Caco-2 (cell line): ENCODE results near the gene CGB8. TPM values are rescaled to one million over a fixed set of nuclear protein-coding genes. Genes with fewer than 3 reads are reported as not detected.

Source experiments
- BruUV-seq: library from RNA; stranded (reverse); fragments of 400-500 nt; replicated peaks from 2 replicates; lab custom pipeline; 2021; lab: Mats Ljungman, UMichigan
- CTCF ChIA-PET: fragments of 300-600 bp; sonication (Branson Sonifier 250); formaldehyde crosslinking; loops from one replicate; lab custom pipeline; 2022; ENCODE audit warnings: antibody characterized with exemption; lab: Charles Lee
- POLR2A ChIA-PET: fragments of 300-600 bp; sonication (Branson Sonifier 250); formaldehyde crosslinking; loops from one replicate; lab custom pipeline; 2022; ENCODE audit warnings: antibody characterized with exemption; lab: Charles Lee
- DNase-seq, 2 experiments: peaks; one replicate each; pipeline versions ENCODE4 v3.0.0 to v3.0.0-alpha.2; 2020 to 2022
- H3K27me3 ChIP-seq: replicated peaks from 2 replicates; pipeline ENCODE4 v1.6.0; 2011; ENCODE audit warnings: low read length; ENCODE audit not compliant: control insufficient read depth, insufficient read depth
- H3K36me3 ChIP-seq: 2 replicates; pipeline ENCODE4 v1.5.1; 2011; ENCODE audit warnings: low read length; ENCODE audit not compliant: control insufficient read depth, insufficient read depth
- H3K4me1 ChIP-seq: fragments of 250-450 bp; sonication (Bioruptor Pico); 2 replicates; pipeline ENCODE4 v1.5.1; 2020; ENCODE audit warnings: mild to moderate bottlenecking
- H3K4me3 ChIP-seq: 2 replicates; pipeline ENCODE4 v1.5.1; 2011; ENCODE audit warnings: low read depth, mild to moderate bottlenecking, control low read depth, low read length
- H3K9me3 ChIP-seq: fragments of 250-450 bp; sonication (Bioruptor Pico); 2 replicates; pipeline ENCODE4 v1.5.1; 2020; ENCODE audit warnings: mild to moderate bottlenecking, moderate library complexity
- H3K27ac Mint-ChIP-seq: one replicate; pipeline ENCODE4 v1.8.0; 2022; ENCODE audit warnings: mixed read lengths; ENCODE audit not compliant: unreplicated experiment
- H3K27me3 Mint-ChIP-seq: one replicate; pipeline ENCODE4 v1.8.0; 2022; ENCODE audit warnings: mixed read lengths; ENCODE audit not compliant: insufficient read depth, unreplicated experiment
- H3K36me3 Mint-ChIP-seq: one replicate; pipeline ENCODE4 v1.8.0; 2022; ENCODE audit warnings: mild to moderate bottlenecking, mixed read lengths; ENCODE audit not compliant: insufficient read depth, unreplicated experiment
- H3K4me1 Mint-ChIP-seq: one replicate; pipeline ENCODE4 v1.8.0; 2022; ENCODE audit warnings: low read depth, mixed read lengths; ENCODE audit not compliant: unreplicated experiment
- H3K4me3 Mint-ChIP-seq: one replicate; pipeline ENCODE4 v1.8.0; 2022; ENCODE audit warnings: mild to moderate bottlenecking, moderate library complexity, mixed read lengths; ENCODE audit not compliant: unreplicated experiment
- H3K9me3 Mint-ChIP-seq: one replicate; pipeline ENCODE4 v1.8.0; 2022; ENCODE audit warnings: mixed read lengths; ENCODE audit not compliant: unreplicated experiment
- CTCF ChIP-seq, 2 experiments: fragments of 200-600 bp in 1 of 2; IDR thresholded peaks; 1 replicate in 1 of 2; 2 replicates in 1 of 2; pipeline versions ENCODE4 v1.5.1 to v1.8.0; 2011 to 2022; ENCODE audit warnings: antibody characterized with exemption in 1 of 2, control low read depth in 1 of 2, inconsistent platforms in 1 of 2, low read depth in 1 of 2, low read length in 1 of 2, mild to moderate bottlenecking in 1 of 2, moderate library complexity in 1 of 2; ENCODE audit not compliant: insufficient read depth in 1 of 2, severe bottlenecking in 1 of 2, unreplicated experiment in 1 of 2
- intact Hi-C: fragments of 100-400 bp; cut with micrococcal nuclease; formaldehyde crosslinking; loops from one replicate; pipeline ENCODE4 v1.10.0; 2022; ENCODE audit not compliant: unreplicated experiment
- total RNA-seq: library from RNA; stranded (reverse); gene quantifications from 2 replicates; pipeline ENCODE4 v1.2.3, GENCODE V29; 2022

Gene CGB8
- total RNA-seq, 1 experiment from 2014 or later, result not detected

GRCh38 chr19:49069026-49069425, 20.1 kb upstream of the CGB8 start:
- ChIA-PET POLR2A (no interaction called here), CTCF (interaction anchor here (1.0 kb wide), 1 partner anchor 10 kb away, joined by 4 read pairs; no protein-coding TSS in a partner anchor)
- no peak overlapping the region for H3K4me3 Mint-ChIP-seq
- intact Hi-C loops, result no loop called here
- peaks cover 37% of the 10 kb centered on the region for H3K4me1 Mint-ChIP-seq
- H3K4me3 ChIP-seq, result no peak overlapping the region
- peaks cover 19% of the 10 kb centered on the region for H3K36me3 Mint-ChIP-seq
- H3K9me3 Mint-ChIP-seq, result peaks cover 22% of the 10 kb centered on the region
- no peak for DNase-seq
- H3K27ac Mint-ChIP-seq, result no peak overlapping the region
- H3K27me3 Mint-ChIP-seq, result no peaks in the 10 kb centered on the region
- BruUV-seq, result no TSS peak
- H3K27me3 ChIP-seq, result no peaks in the 10 kb centered on the region
- no peak for TF ChIP-seq CTCF (IDR thresholded peaks at IDR 0.05; ENCODE audit: insufficient read depth in 1 of 2, low read depth in 1 of 2, low read length in 1 of 2, severe bottlenecking in 1 of 2, unreplicated experiment in 1 of 2)
- no peaks in the 10 kb centered on the region for H3K36me3 ChIP-seq
- H3K4me1 ChIP-seq, result peaks cover 37% of the 10 kb centered on the region
- H3K9me3 ChIP-seq, result no peaks in the 10 kb centered on the region

GRCh38 chr19:49067554-49067953, 18.6 kb upstream of the CGB8 start:
- CTCF ChIA-PET, result interaction anchor here (0.5 to 1.2 kb wide), 4 partner anchors 10 to 255 kb away, joined by 3 to 6 read pairs (median 4); partner anchors contain the start of genes CGB7 and RUVBL2
- no peak overlapping the region for H3K4me3 Mint-ChIP-seq
- no peaks in the 10 kb centered on the region for H3K27me3 ChIP-seq
- TF ChIP-seq CTCF (IDR thresholded peaks at IDR 0.05; ENCODE audit: insufficient read depth in 1 of 2, low read depth in 1 of 2, low read length in 1 of 2, severe bottlenecking in 1 of 2, unreplicated experiment in 1 of 2), result no peak
- H3K27ac Mint-ChIP-seq, result no peak overlapping the region
- intact Hi-C loops, result no loop called here
- peaks cover 37% of the 10 kb centered on the region for H3K4me1 ChIP-seq
- no peaks in the 10 kb centered on the region for H3K9me3 ChIP-seq
- peaks cover 26% of the 10 kb centered on the region for H3K4me1 Mint-ChIP-seq
- H3K27me3 Mint-ChIP-seq, result no peaks in the 10 kb centered on the region
- H3K36me3 Mint-ChIP-seq, result peaks cover 13% of the 10 kb centered on the region
- POLR2A ChIA-PET, result no interaction called here
- H3K9me3 Mint-ChIP-seq, result peaks cover 22% of the 10 kb centered on the region
- H3K36me3 ChIP-seq, result no peaks in the 10 kb centered on the region
- DNase-seq, result no peak
- no peak overlapping the region for H3K4me3 ChIP-seq
- BruUV-seq, result no TSS peak

GRCh38 chr19:49065905-49066512, 17.1 kb upstream of the CGB8 start:
- intact Hi-C loops, result loop anchor here (2.0 kb wide), 1 partner anchor 19 kb away; the partner anchor contains the start of gene SNRNP70
- H3K9me3 ChIP-seq, result no peaks in the 10 kb centered on the region
- no peak for TF ChIP-seq CTCF (IDR thresholded peaks at IDR 0.05; ENCODE audit: insufficient read depth in 1 of 2, low read depth in 1 of 2, low read length in 1 of 2, severe bottlenecking in 1 of 2, unreplicated experiment in 1 of 2)
- H3K27me3 ChIP-seq, result no peaks in the 10 kb centered on the region
- H3K4me1 ChIP-seq, result peaks cover 34% of the 10 kb centered on the region
- peaks cover 22% of the 10 kb centered on the region for H3K9me3 Mint-ChIP-seq
- POLR2A ChIA-PET, result no interaction called here
- H3K36me3 Mint-ChIP-seq, result peaks cover 4% of the 10 kb centered on the region
- DNase-seq, result no peak
- no TSS peak for BruUV-seq
- H3K4me3 Mint-ChIP-seq, result peak overlapping the region; percentile 71
- no peaks in the 10 kb centered on the region for H3K27me3 Mint-ChIP-seq
- H3K36me3 ChIP-seq, result no peaks in the 10 kb centered on the region
- peaks cover 26% of the 10 kb centered on the region for H3K4me1 Mint-ChIP-seq
- CTCF ChIA-PET, result interaction anchor here (0.6 to 1.8 kb wide), 6 partner anchors 8 to 190 kb away, joined by 3 to 16 read pairs (median 14); a partner anchor contains a TSS
- H3K4me3 ChIP-seq, result no peak overlapping the region
- peak overlapping the region; percentile 74 for H3K27ac Mint-ChIP-seq
